K562 (cell line): ENCODE results near the gene POLR2L. TPM values are rescaled to one million over a fixed set of nuclear protein-coding genes. Genes with fewer than 3 reads are reported as not detected.
A peak's percentile ranks its signal among the peaks of the same experiment; 100 is the strongest.

Source experiments
- ATF7 ChIP-seq: fragments of 450-650 bp; IDR thresholded peaks from 2 replicates; pipeline ENCODE4 v1.7.1; 2014; ENCODE audit warnings: mild to moderate bottlenecking, moderate library complexity
- BRD9 ChIP-seq: fragments of 450-650 bp; IDR thresholded peaks from 2 replicates; pipeline ENCODE4 v1.6.1; 2018; ENCODE audit warnings: low read depth; ENCODE audit not compliant: partially characterized antibody
- E2F3 ChIP-seq: fragments of 250-450 bp; sonication (Bioruptor Pico); IDR thresholded peaks from 2 replicates; pipeline ENCODE4 v1.4.0; 2020; ENCODE audit warnings: mild to moderate bottlenecking
- FIP1L1 ChIP-seq: fragments of 200-400 bp; formaldehyde crosslinking; IDR thresholded peaks from 2 replicates; pipeline ENCODE4 v1.6.1; 2018; ENCODE audit warnings: mild to moderate bottlenecking, low read depth, low read length; ENCODE audit not compliant: poor library complexity, severe bottlenecking
- GATAD2B ChIP-seq: fragments of 450-650 bp; IDR thresholded peaks from 2 replicates; pipeline ENCODE4 v1.6.1; 2017; ENCODE audit warnings: mild to moderate bottlenecking, borderline replicate concordance
- HNRNPH1 ChIP-seq: fragments of 200-400 bp; formaldehyde crosslinking; optimal IDR thresholded peaks from 2 replicates; pipeline ENCODE3; 2017; ENCODE audit warnings: low read depth, mild to moderate bottlenecking, low read length, moderate library complexity
- KAT2B ChIP-seq: IDR thresholded peaks from one replicate; pipeline ENCODE4 v1.6.1; 2012; ENCODE audit warnings: low read depth, mild to moderate bottlenecking, control low read depth, inconsistent platforms, low read length, moderate library complexity
- NR2C2 ChIP-seq, 2 experiments: fragments of 200-800 bp in 1 of 2; sonication (Bioruptor generic) in 1 of 2; sonication (generic) in 1 of 2; formaldehyde crosslinking in 1 of 2; IDR thresholded peaks; 2 replicates each; pipeline versions ENCODE4 v1.6.1 to v1.8.0; 2016 to 2022; ENCODE audit warnings: mild to moderate bottlenecking in 1 of 2, missing compliant biosample characterization in 1 of 2, missing genetic modification characterization in 1 of 2, missing genetic modification reagents in 1 of 2
- NR4A1 ChIP-seq, 2 experiments: fragments of 250-450 bp in 1 of 2; fragments of 450-650 bp in 1 of 2; sonication (Bioruptor Pico) in 1 of 2; IDR thresholded peaks; 2 replicates each; pipeline versions ENCODE4 v1.4.0 to v1.6.1; 2016 to 2020; ENCODE audit warnings: mild to moderate bottlenecking in 2 of 2, missing compliant biosample characterization in 1 of 2, missing genetic modification characterization in 1 of 2, moderate library complexity in 1 of 2
- SMAD1 ChIP-seq: fragments of 150-350 bp; IDR thresholded peaks from 2 replicates; pipeline ENCODE4 v1.6.1; 2014; ENCODE audit warnings: low read length, low read depth; ENCODE audit not compliant: partially characterized antibody
- TBP ChIP-seq: optimal IDR thresholded peaks from 2 replicates; pipeline ENCODE3; 2011; ENCODE audit warnings: low read depth, low read length, improper control_type of control experiment
- TCF7 ChIP-seq: sonication (generic); IDR thresholded peaks from 2 replicates; pipeline ENCODE4 v1.6.1; 2016; ENCODE audit warnings: antibody characterized with exemption, borderline replicate concordance
- TCF7L2 ChIP-seq: fragments of 150-350 bp; IDR thresholded peaks from 2 replicates; pipeline ENCODE4 v1.6.1; 2016; ENCODE audit warnings: low read depth, mild to moderate bottlenecking, low read length, moderate library complexity
- ZFX ChIP-seq: sonication (generic); formaldehyde crosslinking; IDR thresholded peaks from 2 replicates; pipeline ENCODE4 v1.8.0; 2022; ENCODE audit warnings: mild to moderate bottlenecking, missing genetic modification reagents, moderate library complexity
- polyA plus RNA-seq, 8 experiments: library from polyadenylated mRNA; depleted of rRNA in 4 of 8; stranded (reverse) in 5 of 8; unstranded in 3 of 8; fragments of >200 nt; fragmentation: Nextera tagmentation in 2 of 8; fragmentation: Illumina TruSeq in 1 of 8; extraction: Ambion mirVana in 2 of 8; extraction: Trizol in 1 of 8; gene quantifications; 2 replicates each; pipeline versions ENCODE4 v1.2.1 to v1.2.3, GENCODE V29; 2011 to 2014; ENCODE audit warnings: inconsistent platforms in 1 of 8, missing spikeins in 1 of 8
- total RNA-seq, 7 experiments: library from RNA; depleted of rRNA in 6 of 7; stranded (reverse); fragments of >200 nt in 6 of 7; fragmentation: Illumina TruSeq in 2 of 7; extraction: Trizol in 2 of 7; gene quantifications; 2 replicates each; pipeline versions ENCODE4 v1.2.1 to v1.2.3, GENCODE V29; 2011 to 2021; ENCODE audit warnings: low replicate concordance in 1 of 7
- TF ChIP-seq, protein P1 (sequence below): fragments of 250-450 bp; sonication (Bioruptor Pico); IDR thresholded peaks from 2 replicates; pipeline ENCODE4 v1.9.0; 2021; ENCODE audit warnings: mild to moderate bottlenecking, inconsistent platforms
- TF ChIP-seq, protein P2 (sequence below), 3 experiments: fragments of 200-800 bp in 1 of 3; sonication (Bioruptor generic) in 1 of 3; sonication (generic) in 1 of 3; formaldehyde crosslinking in 1 of 3; IDR thresholded peaks; 2 replicates each; pipeline versions ENCODE4 v1.6.1 to v1.8.0; 2016 to 2022; ENCODE audit warnings: mild to moderate bottlenecking in 2 of 3, missing compliant biosample characterization in 2 of 3, missing genetic modification characterization in 2 of 3, missing genetic modification reagents in 1 of 3
- TF ChIP-seq, protein P3 (sequence below): fragments of 450-650 bp; formaldehyde crosslinking; IDR thresholded peaks from 2 replicates; pipeline ENCODE4 v1.4.0; 2020; ENCODE audit warnings: mild to moderate bottlenecking, moderate library complexity
- TF ChIP-seq, protein P4 (sequence below): fragments of 250-450 bp; sonication (Bioruptor Pico); IDR thresholded peaks from 2 replicates; pipeline ENCODE4 v1.4.0; 2020; ENCODE audit warnings: mild to moderate bottlenecking, moderate library complexity

The POLR2L gene
- total and polyA plus RNA-seq, 9 of the 15 experiments (the other 6 are each of a cell fraction or from before 2014, with no cell fraction given), result 38.3 to 688 (median 108) TPM

DNA sequence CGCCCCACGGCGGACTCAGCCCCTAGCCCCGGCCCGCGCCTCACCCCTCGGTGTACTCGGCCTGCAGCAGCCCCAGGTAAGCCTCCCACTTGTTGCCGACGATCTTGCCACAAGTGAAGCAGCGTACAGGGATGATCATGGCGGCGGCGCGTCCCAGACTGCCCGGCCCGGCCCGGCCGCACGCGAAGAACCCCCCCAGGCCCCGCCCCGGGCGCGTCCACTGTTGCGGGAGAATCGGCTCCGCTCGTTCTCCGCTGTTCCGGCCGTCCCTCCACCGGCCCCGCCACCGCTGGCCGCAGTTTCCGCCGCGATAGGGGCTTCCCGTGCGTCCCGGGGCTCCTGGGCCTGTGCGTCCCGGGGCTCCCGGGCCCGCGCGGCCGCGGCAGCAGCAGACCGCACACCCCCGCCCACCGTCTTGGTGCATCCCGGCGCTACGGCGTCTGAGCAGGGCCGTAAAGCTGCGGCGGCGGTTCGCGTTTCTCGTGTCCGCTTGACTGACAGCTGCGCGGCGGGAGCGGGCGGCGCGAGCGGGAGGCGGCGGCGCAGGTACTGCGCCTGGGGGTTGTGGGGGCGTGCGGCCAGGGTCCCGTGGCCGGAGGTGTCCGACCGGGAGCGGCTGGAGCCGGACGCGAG lies at the start of gene POLR2L, which contains the start of gene TSPAN4 (continued):
- TF ChIP-seq NR4A1 (CRISPR knock-in tag; IDR thresholded peaks at IDR 0.05) (no peak), NR4A1 (tag; IDR thresholded peaks at IDR 0.05) (peak; percentile 58; the same call in 1 of the 2 replicates), TCF7 (no peak; the same call in 1 of the 2 replicates), SMAD1 (peak; percentile 33), TCF7L2 (peak; percentile 89), NR2C2 (CRISPR knock-in tag; IDR thresholded peaks at IDR 0.05) (peak; percentile 40), NR2C2 (tag; IDR thresholded peaks at IDR 0.05) (no peak; the same call in 1 of the 2 replicates), E2F3 (peak; percentile 47; the same call in 1 of the 2 replicates), ZFX (peak; percentile 73), KAT2B (no peak), FIP1L1 (peak; percentile 74), GATAD2B (peak; percentile 74), HNRNPH1 (no peak), TBP (peak; percentile 97), BRD9 (no peak), ATF7 (peak; percentile 100)
- TF ChIP-seq, protein P1, sequence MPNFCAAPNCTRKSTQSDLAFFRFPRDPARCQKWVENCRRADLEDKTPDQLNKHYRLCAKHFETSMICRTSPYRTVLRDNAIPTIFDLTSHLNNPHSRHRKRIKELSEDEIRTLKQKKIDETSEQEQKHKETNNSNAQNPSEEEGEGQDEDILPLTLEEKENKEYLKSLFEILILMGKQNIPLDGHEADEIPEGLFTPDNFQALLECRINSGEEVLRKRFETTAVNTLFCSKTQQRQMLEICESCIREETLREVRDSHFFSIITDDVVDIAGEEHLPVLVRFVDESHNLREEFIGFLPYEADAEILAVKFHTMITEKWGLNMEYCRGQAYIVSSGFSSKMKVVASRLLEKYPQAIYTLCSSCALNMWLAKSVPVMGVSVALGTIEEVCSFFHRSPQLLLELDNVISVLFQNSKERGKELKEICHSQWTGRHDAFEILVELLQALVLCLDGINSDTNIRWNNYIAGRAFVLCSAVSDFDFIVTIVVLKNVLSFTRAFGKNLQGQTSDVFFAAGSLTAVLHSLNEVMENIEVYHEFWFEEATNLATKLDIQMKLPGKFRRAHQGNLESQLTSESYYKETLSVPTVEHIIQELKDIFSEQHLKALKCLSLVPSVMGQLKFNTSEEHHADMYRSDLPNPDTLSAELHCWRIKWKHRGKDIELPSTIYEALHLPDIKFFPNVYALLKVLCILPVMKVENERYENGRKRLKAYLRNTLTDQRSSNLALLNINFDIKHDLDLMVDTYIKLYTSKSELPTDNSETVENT, result peak; percentile 48; the same call in 1 of the 2 replicates
- TF ChIP-seq, protein P2, sequence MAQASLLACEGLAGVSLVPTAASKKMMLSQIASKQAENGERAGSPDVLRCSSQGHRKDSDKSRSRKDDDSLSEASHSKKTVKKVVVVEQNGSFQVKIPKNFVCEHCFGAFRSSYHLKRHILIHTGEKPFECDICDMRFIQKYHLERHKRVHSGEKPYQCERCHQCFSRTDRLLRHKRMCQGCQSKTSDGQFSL (CRISPR knock-in tag; IDR thresholded peaks at IDR 0.05), result peak; percentile 91
- TF ChIP-seq, protein P2 (tag; IDR thresholded peaks at IDR 0.05), result peak in 1 of 2 experiments; percentile 93; a peak in 2 of 4 replicates
- TF ChIP-seq, protein P3, sequence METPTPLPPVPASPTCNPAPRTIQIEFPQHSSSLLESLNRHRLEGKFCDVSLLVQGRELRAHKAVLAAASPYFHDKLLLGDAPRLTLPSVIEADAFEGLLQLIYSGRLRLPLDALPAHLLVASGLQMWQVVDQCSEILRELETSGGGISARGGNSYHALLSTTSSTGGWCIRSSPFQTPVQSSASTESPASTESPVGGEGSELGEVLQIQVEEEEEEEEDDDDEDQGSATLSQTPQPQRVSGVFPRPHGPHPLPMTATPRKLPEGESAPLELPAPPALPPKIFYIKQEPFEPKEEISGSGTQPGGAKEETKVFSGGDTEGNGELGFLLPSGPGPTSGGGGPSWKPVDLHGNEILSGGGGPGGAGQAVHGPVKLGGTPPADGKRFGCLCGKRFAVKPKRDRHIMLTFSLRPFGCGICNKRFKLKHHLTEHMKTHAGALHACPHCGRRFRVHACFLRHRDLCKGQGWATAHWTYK, result peak; percentile 92
- TF ChIP-seq, protein P4, sequence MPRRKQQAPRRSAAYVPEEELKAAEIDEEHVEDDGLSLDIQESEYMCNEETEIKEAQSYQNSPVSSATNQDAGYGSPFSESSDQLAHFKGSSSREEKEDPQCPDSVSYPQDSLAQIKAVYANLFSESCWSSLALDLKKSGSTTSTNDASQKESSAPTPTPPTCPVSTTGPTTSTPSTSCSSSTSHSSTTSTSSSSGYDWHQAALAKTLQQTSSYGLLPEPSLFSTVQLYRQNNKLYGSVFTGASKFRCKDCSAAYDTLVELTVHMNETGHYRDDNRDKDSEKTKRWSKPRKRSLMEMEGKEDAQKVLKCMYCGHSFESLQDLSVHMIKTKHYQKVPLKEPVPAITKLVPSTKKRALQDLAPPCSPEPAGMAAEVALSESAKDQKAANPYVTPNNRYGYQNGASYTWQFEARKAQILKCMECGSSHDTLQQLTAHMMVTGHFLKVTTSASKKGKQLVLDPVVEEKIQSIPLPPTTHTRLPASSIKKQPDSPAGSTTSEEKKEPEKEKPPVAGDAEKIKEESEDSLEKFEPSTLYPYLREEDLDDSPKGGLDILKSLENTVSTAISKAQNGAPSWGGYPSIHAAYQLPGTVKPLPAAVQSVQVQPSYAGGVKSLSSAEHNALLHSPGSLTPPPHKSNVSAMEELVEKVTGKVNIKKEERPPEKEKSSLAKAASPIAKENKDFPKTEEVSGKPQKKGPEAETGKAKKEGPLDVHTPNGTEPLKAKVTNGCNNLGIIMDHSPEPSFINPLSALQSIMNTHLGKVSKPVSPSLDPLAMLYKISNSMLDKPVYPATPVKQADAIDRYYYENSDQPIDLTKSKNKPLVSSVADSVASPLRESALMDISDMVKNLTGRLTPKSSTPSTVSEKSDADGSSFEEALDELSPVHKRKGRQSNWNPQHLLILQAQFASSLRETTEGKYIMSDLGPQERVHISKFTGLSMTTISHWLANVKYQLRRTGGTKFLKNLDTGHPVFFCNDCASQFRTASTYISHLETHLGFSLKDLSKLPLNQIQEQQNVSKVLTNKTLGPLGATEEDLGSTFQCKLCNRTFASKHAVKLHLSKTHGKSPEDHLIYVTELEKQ, result no peak
